ENCODE results near the gene HTD2.

DNA sequence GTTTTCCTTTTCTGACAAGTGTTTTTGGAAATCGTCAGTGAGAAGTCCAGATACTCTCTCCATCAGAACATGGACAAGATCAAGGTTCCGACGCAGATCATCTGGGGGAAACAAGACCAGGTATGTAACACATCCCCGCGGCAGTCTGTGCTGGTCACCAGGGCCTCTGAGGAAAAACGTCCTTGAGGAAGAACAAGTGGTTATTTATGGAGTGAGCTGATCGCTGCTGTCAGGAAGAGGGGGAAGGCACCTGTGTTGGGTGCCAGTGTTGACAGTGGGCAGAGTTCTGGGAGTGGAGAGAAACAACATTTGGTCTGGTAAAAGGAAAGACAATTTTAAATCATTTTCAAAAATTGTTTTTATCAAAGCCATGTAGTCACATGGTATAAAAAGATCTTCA lies 21.0 kb upstream of the HTD2 start:
- TF ChIP-seq EZH2 (IDR thresholded peaks at IDR 0.05; ENCODE audit: insufficient read depth, poor library complexity, severe bottlenecking) (no peak), EZH2phosphoT487 (IDR thresholded peaks at IDR 0.05; ENCODE audit: insufficient read depth, low read depth) (no peak)
